ENCODE data around the gene HSPA8. TPM values are rescaled to one million over a fixed set of nuclear protein-coding genes. Genes with fewer than 3 reads are reported as not detected.

The HSPA8 gene
- total and polyA plus RNA-seq, 2 of the 8 experiments (the other 6 are each of a cell fraction or from before 2014, with no cell fraction given): 1,491 to 2,155 TPM

DNA sequence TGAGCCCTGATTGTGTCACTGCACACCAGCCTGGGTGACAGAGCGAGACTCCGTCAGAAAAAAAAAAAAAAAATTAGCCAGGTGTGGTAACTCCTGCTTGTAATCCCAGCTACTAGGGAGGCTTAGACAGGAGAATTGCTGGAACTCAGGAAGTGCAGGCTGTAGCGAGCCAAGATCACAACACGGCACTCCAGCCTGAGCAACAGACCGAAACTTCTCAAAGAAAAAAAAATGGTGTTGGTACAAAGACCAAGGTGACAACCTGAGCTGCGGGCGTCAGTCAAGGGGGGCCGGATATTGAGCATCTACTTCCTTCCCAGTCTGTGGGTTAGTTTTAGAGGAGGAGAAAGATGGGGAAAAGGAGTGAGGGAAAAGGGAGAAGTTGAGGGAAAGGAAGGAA is 48.5 kb upstream of the HSPA8 start:
- H3K56ac ChIP-seq (replicated peaks; ENCODE audit: insufficient read length, low read depth, low read length): no peak overlapping the region
- no peaks in the 10 kb centered on the region for H3K36me3 ChIP-seq (ENCODE audit: control insufficient read depth in 2 of 4, insufficient read depth in 4 of 4, low read length in 3 of 4)
- peak overlapping the region; percentile 51; the same call in 1 of the 2 replicates for H4K8ac ChIP-seq (ENCODE audit: extremely low read depth, insufficient read depth, low read length)
- H3K9me3 ChIP-seq (ENCODE audit: insufficient read depth in 2 of 2, low read depth in 1 of 2, low read length in 1 of 2): no peaks in the 10 kb centered on the region
- no peak overlapping the region for H3K23ac ChIP-seq (ENCODE audit: insufficient read length)
- no peak overlapping the region for H2BK15ac ChIP-seq (ENCODE audit: low read length)
- no peak overlapping the region for H3K27ac ChIP-seq (ENCODE audit: low read depth, low read length)
- H2BK20ac ChIP-seq (ENCODE audit: low read length): no peak overlapping the region
- H3K4ac ChIP-seq (replicated peaks; ENCODE audit: insufficient read length, low read depth, low read length): no peak overlapping the region
- H3K4me2 ChIP-seq (ENCODE audit: insufficient read depth in 1 of 2, low read depth in 2 of 2, low read length in 2 of 2): no peak overlapping the region
- H2BK5ac ChIP-seq (ENCODE audit: low read depth, low read length): no peak overlapping the region
- 94% methylated on average over 6 of the region's 8 CpGs; no CpG with 5 or more reads in 1 of the 2 experiments for WGBS, 2 experiments (ENCODE audit: extremely low coverage in 1 of 2, insufficient coverage in 1 of 2, insufficient read length in 1 of 2, insufficient replicate concordance in 2 of 2, low coverage in 1 of 2, low lambda C conversion rate in 2 of 2, missing lambda C conversion rate in 1 of 2)
- TF ChIP-seq MAFK (IDR thresholded peaks at IDR 0.05; ENCODE audit: low read depth, low read length) (no peak), PHF8 (conservative IDR thresholded peaks at IDR 0.05; ENCODE audit: low read depth, low read length) (no peak)
- TF ChIP-seq, protein P1, sequence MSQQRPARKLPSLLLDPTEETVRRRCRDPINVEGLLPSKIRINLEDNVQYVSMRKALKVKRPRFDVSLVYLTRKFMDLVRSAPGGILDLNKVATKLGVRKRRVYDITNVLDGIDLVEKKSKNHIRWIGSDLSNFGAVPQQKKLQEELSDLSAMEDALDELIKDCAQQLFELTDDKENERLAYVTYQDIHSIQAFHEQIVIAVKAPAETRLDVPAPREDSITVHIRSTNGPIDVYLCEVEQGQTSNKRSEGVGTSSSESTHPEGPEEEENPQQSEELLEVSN (IDR thresholded peaks at IDR 0.05): no peak
- TF ChIP-seq, protein P2, sequence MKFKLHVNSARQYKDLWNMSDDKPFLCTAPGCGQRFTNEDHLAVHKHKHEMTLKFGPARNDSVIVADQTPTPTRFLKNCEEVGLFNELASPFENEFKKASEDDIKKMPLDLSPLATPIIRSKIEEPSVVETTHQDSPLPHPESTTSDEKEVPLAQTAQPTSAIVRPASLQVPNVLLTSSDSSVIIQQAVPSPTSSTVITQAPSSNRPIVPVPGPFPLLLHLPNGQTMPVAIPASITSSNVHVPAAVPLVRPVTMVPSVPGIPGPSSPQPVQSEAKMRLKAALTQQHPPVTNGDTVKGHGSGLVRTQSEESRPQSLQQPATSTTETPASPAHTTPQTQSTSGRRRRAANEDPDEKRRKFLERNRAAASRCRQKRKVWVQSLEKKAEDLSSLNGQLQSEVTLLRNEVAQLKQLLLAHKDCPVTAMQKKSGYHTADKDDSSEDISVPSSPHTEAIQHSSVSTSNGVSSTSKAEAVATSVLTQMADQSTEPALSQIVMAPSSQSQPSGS (IDR thresholded peaks at IDR 0.05; ENCODE audit: low read length): no peak
- no peak overlapping the region for H2AFZ ChIP-seq (ENCODE audit: low read length)
- no peak overlapping the region for H2AK5ac ChIP-seq (ENCODE audit: low read depth, low read length)
- ChIA-PET CTCF (ENCODE audit: partially characterized antibody) (interaction anchor here (0.6 to 16.3 kb wide), 45 partner anchors 8 to 1981 kb away, joined by 3 to 286 read pairs (median 4); no protein-coding TSS in a partner anchor), POLR2A (ENCODE audit: partially characterized antibody) (interaction anchor here (0.6 to 0.7 kb wide), 2 partner anchors 101 to 137 kb away, joined by 3 read pairs; no protein-coding TSS in a partner anchor)
- H3K79me2 ChIP-seq (ENCODE audit: control insufficient read depth in 1 of 2, insufficient read depth in 2 of 2, low read length in 2 of 2): no peaks in the 10 kb centered on the region
- peaks cover 2% of the 10 kb centered on the region; the same call in 1 of the 2 replicates for H3K23me2 ChIP-seq (ENCODE audit: low read depth, low read length)
- no peaks in the 10 kb centered on the region for H3K4me1 ChIP-seq (replicated peaks in 1 of 4; ENCODE audit: control insufficient read depth in 3 of 4, insufficient read depth in 4 of 4, low read length in 3 of 4)
- no peak overlapping the region for H2BK12ac ChIP-seq (ENCODE audit: low read depth, low read length)
- H3K79me1 ChIP-seq (ENCODE audit: low read depth, low read length): no peaks in the 10 kb centered on the region
- DNase-seq (ENCODE audit: low read depth in 1 of 2, low spot score in 2 of 2) (no peak), FAIRE-seq (no peak)
- H4K91ac ChIP-seq (replicated peaks; ENCODE audit: insufficient read length, low read length): no peak overlapping the region
- no peak overlapping the region for H3K4me3 ChIP-seq (ENCODE audit: extremely low read depth in 1 of 4, insufficient read depth in 2 of 4, low read depth in 3 of 4, low read length in 4 of 4)
- no peak overlapping the region for H3K18ac ChIP-seq (ENCODE audit: extremely low read depth, low read length)
- no peak overlapping the region for H4K5ac ChIP-seq (ENCODE audit: insufficient read length, low read depth, low read length)
- H2BK120ac ChIP-seq (replicated peaks; ENCODE audit: low read depth, low read length): no peak overlapping the region
- H3K27me3 ChIP-seq (replicated peaks in 1 of 4; ENCODE audit: control insufficient read depth in 3 of 4, extremely low read depth in 1 of 4, insufficient read depth in 3 of 4, low read length in 3 of 4): no peaks in the 10 kb centered on the region
- H3K9ac ChIP-seq (replicated peaks in 1 of 4; ENCODE audit: extremely low read depth in 1 of 4, low read depth in 3 of 4, low read length in 3 of 4): no peak overlapping the region
- no peaks in the 10 kb centered on the region for H4K20me1 ChIP-seq (replicated peaks in 1 of 2; ENCODE audit: control insufficient read depth in 1 of 2, insufficient read depth in 2 of 2, low read length in 2 of 2)
- H3K14ac ChIP-seq (ENCODE audit: insufficient read length): no peak overlapping the region
